PFSK-1 (cell line): ENCODE results near the gene RGS18.

Experiments
- FOXP2 ChIP-seq: optimal IDR thresholded peaks from 2 replicates; pipeline ENCODE3; 2011; ENCODE audit warnings: borderline replicate concordance, control low read depth, inconsistent platforms; ENCODE audit not compliant: insufficient read depth; ENCODE audit errors: extremely low read length, extremely low read depth
- POLR2AphosphoS5 ChIP-seq: IDR thresholded peaks from 2 replicates; pipeline ENCODE4 v1.6.1; 2012; ENCODE audit warnings: low read depth, mild to moderate bottlenecking, control low read depth, low read length, moderate library complexity
- REST ChIP-seq, 2 experiments: IDR thresholded peaks; 2 replicates each; pipeline versions ENCODE4 v1.6.1 to v1.8.0; 2011 to 2012; ENCODE audit warnings: low read depth in 2 of 2, low read length in 2 of 2, control low read depth in 1 of 2, inconsistent platforms in 1 of 2, mild to moderate bottlenecking in 1 of 2, moderate library complexity in 1 of 2; ENCODE audit not compliant: insufficient read depth in 1 of 2
- SIN3A ChIP-seq: IDR thresholded peaks from 2 replicates; pipeline ENCODE4 v1.6.1; 2012; ENCODE audit warnings: mild to moderate bottlenecking, low read length, moderate library complexity, borderline replicate concordance; ENCODE audit not compliant: insufficient read depth
- TAF1 ChIP-seq: IDR thresholded peaks from 2 replicates; pipeline ENCODE4 v1.6.1; 2012; ENCODE audit warnings: low read length, control low read depth, borderline replicate concordance; ENCODE audit not compliant: insufficient read depth

Gene RGS18

GRCh38 chr1:192171123-192171522, 12.9 kb downstream of the RGS18 start:
- TF ChIP-seq SIN3A, result no peak
- no peak for TF ChIP-seq POLR2AphosphoS5
- TF ChIP-seq FOXP2, result no peak

GRCh38 chr1:192175971-192176370, 17.7 kb downstream of the RGS18 start:
- no peak for TF ChIP-seq TAF1
- TF ChIP-seq REST (IDR thresholded peaks at IDR 0.05; ENCODE audit: insufficient read depth in 1 of 2, low read depth in 2 of 2, low read length in 2 of 2), result no peak
- TF ChIP-seq FOXP2, result no peak
- no peak for TF ChIP-seq SIN3A

- TF ChIP-seq TAF1, result no peak
- no peak for TF ChIP-seq FOXP2
- TF ChIP-seq REST (IDR thresholded peaks at IDR 0.05; ENCODE audit: insufficient read depth in 1 of 2, low read depth in 2 of 2, low read length in 2 of 2), result no peak
- TF ChIP-seq POLR2AphosphoS5, result no peak
- no peak for TF ChIP-seq SIN3A
Observed at GRCh38 chr1:192183788-192184187, 25.5 kb downstream of the RGS18 start.

- no peak for TF ChIP-seq FOXP2
- no peak for TF ChIP-seq TAF1
- no peak for TF ChIP-seq SIN3A
- TF ChIP-seq REST (IDR thresholded peaks at IDR 0.05; ENCODE audit: insufficient read depth in 1 of 2, low read depth in 2 of 2, low read length in 2 of 2), result no peak
- no peak for TF ChIP-seq POLR2AphosphoS5
Observed at GRCh38 chr1:192186197-192186596, 27.9 kb downstream of the RGS18 start.

GRCh38 chr1:192190066-192190465, 31.8 kb downstream of the RGS18 start:
- TF ChIP-seq FOXP2, result no peak
- no peak for TF ChIP-seq SIN3A
- no peak for TF ChIP-seq REST (IDR thresholded peaks at IDR 0.05; ENCODE audit: insufficient read depth in 1 of 2, low read depth in 2 of 2, low read length in 2 of 2)
- TF ChIP-seq POLR2AphosphoS5, result no peak
- no peak for TF ChIP-seq TAF1

- TF ChIP-seq FOXP2, result no peak
- no peak for TF ChIP-seq SIN3A
- TF ChIP-seq POLR2AphosphoS5, result no peak
- no peak for TF ChIP-seq REST (IDR thresholded peaks at IDR 0.05; ENCODE audit: insufficient read depth in 1 of 2, low read depth in 2 of 2, low read length in 2 of 2)
- no peak for TF ChIP-seq TAF1
Observed at GRCh38 chr1:192201303-192201702, 43.0 kb downstream of the RGS18 start.
